T-helper 1 cell (primary cell): ENCODE measurements around the gene OPTN.
"Not testable (repeated sequence)": the region's sequence is repeated elsewhere in the genome, so short reads cannot be mapped to it uniquely, and the experiment has no call there.

Source experiments
- DNase-seq, 5 donors: peaks; one replicate each; pipeline ENCODE4 v3.0.0-alpha.2; 2012 to 2020
- total RNA-seq, 4 donors: gene quantifications; one replicate each; lab custom pipeline; 2026; lab: John Stamatoyannopoulos, UW

Gene OPTN
- 168 to 243 (median 200) reads per million in 4 donors for total RNA-seq

DNA sequence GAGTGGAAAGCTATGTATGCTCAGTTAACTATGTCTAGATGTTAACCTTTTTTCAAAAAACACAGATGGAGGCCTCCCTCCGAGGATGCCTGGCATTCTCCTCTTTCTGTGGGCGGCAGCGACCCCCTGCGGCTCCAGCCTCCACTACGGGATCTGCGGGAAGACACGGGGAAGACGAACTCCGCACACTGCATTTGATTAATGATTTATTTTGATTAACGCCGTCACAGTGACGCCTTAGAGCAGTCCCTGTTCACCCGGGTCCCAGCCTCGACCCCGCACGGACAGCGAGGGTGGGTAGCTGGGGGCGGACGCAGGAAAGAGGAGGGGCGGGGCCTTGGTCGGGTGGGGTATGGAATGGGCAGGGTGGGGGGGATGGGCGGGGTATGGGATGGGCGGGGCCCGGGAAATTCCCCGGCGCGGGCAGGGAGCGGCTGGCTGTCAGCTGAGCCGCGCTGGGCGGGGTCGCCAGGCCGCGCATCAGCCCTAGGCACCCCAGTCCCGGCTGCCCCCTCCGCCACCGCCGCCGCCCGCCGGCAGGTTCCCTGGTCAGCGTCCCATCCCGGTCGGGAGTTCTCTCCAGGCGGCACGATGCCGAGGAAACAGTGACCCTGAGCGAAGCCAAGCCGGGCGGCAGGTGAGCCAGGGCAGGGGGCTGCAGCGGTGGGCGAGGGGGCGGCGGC, at the start of gene OPTN:
Gene OPTN, plus strand, starts transcription at position 498 of the 683 bp plus-strand sequence. CDS start 8,960 bp downstream, outside the sequence.
- DNase-seq, result peak; percentile 72 to 82 (median 77)

DNA sequence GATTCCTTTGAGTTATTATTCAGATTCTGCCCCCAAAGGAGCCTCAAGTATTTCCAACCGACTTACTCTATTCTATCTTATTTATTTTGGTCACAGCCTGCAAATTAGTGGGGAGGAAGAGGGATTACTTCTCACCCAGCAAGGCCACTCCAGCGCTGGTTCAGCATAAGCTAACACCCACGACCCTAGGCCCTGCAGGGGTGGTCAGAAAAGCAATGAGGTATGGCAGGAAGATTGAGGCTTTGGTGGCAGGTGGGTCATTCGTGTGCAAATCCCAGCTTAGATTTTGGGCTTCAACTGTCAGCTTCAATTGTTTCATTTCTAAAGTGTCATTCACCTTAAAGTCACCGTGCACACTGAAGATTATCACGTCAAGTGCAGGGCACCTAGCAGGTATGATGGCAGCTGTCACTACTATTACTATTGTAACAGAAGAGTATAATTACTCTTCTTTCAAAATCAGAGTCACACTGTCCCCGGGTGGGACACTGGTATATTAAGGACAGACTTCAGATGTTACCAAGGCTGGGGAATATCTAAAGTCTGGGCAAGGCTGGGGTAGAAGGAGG, 48.8 kb upstream of the OPTN start:
- DNase-seq, result no peak

DNA sequence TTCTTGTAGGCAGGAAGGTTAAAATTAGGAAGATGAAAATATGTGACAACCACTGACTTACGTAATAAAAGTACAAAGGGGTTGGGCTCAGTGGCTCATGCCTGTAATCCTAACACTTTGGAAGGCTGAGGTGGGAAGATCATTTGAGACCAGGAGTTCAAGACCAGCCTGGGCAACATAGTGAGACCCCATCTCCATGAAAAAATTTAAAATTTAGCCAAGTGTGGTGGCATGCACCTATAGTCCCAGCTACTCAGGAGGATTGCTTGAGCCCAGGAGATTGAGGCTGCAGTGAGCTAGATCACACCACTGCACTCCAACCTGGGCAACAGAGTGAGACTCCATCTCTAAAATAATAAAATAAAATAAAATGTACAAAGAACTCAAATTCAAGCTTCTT, 46.8 kb upstream of the OPTN start:
- not testable (repeated sequence) for DNase-seq

DNA sequence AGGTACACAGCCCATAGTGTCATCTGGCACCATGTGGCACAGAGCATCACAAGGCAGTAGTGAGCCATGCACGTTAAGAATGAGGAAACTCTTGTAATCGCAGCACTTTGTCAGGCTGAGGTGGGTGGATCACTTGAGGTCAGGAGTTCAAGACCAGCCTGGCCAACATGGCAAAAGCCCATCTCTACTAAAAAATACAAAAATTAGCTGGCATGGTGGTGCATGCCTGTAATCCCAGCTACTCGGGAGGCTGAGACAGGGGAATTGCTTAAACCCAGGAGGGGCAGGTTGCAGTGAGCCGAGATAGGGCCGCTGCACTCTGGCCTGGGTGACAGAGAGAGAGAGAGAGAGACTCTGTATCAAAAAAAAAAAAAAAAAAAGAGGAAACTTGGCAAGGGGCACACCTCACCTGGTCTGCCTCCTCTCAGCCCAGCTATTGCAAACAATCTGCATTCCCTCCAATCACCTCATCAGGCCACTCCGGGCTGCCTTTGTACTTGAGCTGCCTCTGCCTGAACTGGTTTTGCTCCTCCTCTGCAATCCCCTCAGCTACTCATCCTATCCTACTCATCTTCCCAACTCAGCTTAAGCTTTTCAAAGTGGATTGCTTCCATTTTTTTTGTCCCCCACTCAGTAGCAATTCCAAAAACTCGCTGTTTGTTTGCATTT, 46.0 kb upstream of the OPTN start:
- DNase-seq, result no peak

DNA sequence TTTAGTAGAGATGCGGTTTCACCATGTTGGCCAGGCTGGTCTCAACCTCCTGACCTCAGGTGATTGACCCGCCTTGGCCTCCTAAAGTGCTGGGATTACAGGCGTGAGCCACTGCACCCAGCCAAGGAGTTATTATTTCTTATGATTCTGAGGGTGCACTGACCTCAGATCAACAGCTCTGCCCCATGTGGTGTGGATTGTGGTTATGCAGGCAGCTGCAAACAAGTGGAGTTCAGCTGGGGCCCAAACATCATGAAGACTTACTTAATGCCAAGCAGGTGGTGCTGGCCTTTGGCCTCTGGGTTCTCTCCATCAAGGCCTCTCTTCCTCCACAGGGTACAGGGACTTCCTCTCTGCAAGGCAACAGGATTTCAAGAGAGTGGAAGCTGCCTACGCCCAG, 45.1 kb upstream of the OPTN start:
- no peak for DNase-seq

DNA sequence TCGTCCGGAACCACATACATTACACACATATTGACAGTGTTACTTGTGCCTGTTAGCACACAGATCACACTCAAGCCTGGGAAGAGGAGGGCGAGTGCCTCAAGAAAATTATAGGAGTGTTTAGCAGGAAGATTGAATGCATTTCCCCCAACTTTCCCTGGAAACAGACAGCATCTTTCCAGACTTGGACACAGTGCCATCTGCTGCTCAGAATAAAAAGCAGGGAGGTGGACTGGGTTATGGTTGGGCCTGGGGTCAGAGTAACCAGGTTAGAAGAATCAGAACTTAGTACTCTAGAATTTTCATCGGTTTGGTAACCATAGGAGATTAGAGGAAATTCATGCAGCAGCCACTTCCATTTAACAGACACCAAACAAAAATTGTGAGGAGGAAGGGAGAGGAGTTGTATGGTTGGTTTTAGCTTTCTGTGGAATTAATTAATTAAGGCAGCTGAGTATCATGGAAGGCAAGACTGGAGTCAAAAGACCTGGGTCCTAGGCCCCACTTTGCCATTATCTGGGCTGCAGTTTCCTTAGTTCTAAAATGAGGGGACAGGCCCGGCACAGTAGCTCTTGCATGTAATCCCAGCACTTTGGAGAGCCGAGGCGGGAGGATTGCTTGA, 43.4 kb upstream of the OPTN start:
- DNase-seq, result no peak

DNA sequence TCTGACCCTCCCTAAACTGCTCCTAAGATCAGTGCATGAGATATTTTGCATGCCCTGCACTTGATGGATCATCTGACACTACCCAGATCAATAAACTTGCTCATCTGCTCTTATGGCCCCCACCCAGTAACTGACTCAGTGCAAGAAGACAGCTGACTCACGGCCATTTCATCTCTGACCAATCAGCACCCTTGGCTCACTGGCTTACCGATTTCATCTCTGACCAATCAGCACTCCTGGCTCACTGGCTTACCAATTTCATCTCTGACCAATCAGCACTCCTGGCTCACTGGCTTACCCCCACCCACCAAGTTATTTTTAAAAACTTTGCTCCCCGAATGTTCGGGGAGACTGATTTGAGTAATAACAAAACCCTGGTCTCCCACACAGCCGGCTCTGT, 37.2 kb upstream of the OPTN start:
- DNase-seq, result no peak

DNA sequence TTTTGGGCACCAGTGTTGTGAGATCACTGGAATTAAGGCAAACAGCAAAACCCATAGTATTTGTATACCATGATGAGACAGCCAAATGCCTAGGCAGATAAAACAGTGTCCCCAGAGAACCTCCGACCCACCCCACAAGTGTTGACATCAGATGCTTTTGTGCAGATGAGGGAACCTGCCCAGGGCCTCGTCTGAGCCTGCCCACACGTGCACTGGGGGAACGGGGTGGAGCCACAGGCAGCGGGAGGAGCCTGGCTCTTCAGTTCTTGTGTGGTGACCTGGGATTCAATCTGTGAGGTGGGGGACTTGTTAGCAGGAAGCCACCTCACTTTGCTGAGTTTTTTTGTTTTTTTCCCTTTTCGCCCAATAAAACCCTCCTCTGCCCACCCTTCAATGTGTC, 33.4 kb upstream of the OPTN start:
- DNase-seq, result no peak

DNA sequence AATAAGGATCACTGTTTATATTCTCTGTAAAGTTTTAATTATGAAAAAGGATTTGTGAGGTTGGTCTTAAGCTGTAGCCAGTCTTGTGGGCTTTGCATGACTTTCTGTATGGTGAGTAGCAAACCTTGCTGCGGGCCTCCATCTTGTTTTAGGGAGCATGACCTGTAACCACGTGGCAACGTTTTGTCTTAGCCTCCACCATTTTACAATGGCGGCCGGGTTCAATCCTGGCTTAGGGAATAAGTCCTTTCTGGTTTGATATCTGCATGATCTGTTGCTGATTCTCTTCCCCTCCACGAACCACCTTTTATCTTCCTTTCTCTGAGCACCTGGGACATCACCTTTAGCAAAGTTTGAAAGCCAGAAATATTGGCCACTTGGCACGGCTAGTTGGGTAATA, 32.5 kb upstream of the OPTN start:
- DNase-seq, result no peak

DNA sequence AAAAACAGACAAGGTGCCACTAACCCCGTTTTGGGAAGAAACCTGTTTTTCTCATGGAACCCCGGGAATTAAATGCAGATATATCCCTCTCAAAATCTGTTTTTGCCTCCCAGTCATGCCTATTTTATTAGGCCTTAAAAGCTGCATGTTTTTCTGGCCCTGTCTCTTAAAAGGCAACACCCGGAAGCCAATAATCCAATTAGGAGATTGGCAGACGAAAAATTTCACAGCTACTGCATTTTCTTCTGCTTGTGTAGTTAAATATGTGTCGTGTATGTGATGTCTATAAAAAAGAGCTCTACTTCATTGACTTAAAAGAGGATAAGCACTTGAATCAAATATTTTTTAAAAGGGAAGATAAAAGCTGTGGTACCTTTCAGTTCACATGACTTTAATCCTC, 31.9 kb upstream of the OPTN start:
- DNase-seq, result no peak

DNA sequence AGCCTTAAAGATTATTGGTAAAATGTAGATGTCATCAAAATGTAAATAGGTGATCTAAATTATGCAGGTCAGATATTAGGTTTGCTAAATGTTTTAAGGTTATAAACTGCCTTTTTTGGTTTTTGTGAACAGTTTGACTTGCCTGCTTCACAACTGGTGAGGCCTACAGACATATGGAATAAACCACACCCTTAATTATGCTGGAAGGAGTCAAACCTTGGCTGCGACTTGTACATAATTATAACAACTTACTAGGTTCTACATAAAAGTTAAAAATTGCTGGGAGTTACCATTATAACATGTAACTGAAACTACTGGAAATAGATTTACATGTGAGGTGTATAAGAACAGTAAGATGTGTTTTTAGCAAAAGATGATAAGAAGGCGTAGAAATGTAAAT, 31.5 kb upstream of the OPTN start:
- no peak for DNase-seq

DNA sequence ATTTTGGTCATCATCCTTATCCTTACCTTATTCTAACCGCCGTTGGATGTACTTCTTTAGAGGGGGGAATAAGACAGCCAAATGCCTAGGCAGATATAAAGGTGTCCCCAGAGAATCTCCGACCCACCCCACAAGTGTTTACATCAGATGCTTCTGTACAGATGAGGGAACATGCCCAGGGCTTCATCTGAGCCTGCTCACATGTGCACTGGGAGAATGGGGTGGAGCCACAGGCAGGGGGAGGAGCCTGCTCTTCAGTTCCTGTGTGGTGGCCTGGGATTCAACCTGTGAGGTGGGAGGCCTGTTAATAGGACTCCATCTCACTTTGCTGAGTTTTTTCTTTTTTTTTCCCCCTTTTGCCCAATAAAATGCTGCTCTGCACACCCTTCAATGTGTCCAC, 27.6 kb upstream of the OPTN start:
- DNase-seq, result no peak

DNA sequence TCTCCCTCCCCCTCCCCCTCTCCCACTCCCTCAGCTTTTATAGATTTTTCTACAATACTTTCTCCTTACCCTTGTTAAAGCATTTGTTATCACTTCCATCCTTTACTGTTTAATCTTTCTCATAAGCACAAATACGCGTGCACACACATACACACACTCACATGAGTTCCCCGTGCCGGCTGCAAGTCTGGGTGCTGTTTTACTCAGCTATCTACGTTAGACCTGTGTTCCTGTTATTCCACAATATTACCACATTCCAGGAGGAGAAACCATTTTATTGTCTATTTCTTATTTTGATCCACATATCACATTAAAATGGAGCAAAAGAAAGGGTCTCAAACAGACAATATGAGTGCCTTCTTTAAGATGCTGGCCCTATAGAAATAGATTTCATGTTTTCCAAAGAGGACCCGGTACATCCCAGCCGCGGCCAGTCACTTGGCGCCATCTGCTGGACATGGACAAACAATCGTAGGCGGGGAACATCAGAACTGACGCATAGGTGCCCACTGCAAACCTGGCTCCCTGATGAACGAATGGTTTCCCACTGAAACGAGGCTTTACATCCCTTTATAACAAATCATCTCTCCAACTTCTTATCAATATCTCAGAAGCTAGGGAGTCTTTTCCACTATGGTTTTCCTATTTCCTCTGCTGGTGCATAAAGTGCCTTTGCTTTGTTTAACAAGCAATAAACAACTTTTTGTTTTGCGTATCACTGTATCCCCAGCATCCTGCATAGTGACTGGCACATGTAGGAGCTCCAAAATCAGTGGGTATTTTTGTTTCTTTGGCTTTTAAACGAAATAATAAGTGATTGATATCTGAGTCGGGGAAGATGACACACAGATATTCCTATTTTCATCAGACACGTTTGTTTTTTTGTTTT, 25.2 kb upstream of the OPTN start:
- peak in 4 of 5 donors; percentile 21 to 43 (median 24) for DNase-seq

DNA sequence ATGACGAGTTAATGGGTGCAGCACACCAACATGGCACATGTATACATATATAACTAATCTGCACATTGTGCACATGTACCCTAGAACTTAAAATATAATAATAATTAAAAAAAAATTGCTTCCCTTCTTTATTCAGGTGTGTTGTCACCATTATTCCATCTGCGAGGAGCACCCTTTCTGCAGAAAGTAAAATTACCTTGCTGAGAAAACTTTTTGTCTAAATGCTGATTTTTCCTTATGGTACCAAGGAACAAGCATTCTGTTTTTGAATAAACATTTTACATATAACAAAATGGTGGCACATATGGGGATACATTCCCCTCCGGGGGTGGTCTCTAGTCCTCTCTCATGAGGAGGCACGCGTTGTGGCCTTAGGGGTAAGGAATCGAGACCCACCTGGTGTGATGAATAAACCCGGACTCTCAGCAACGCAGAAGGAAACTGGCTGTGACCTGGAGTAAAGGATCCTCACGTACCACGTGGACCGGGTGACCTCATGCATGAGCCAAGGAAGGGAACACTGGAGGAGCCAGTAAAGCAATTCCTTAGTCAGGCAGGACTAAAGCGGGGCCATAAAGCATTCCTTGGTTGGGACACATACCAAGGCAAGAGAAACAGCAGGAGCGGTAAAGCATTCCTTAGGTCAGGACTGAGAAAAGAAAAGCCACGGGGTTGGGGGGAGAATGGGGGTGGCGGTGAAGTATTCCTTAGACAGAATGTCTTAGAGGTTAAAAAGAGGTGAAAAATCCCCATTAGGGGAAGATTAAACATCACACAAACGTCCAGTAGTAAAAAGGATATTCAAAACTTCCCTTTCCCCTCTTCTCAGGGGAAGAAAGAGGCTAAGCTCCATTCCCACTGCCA, 20.8 kb upstream of the OPTN start:
- DNase-seq, result no peak

DNA sequence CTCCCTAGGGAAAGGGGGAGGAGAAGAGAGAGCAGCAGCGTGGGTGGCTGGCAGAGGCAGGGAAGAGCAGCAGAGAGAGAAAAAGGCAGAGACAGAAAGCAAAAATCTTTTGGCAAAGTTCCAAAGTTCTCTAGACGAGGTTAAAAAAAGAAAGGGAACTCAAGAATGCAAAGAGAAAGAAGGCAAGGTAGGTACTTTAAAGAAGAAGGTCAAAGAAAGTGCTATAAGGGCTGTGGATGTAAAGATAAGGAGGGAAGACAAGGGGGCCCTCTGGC, 20.2 kb upstream of the OPTN start:
- DNase-seq, result no peak

DNA sequence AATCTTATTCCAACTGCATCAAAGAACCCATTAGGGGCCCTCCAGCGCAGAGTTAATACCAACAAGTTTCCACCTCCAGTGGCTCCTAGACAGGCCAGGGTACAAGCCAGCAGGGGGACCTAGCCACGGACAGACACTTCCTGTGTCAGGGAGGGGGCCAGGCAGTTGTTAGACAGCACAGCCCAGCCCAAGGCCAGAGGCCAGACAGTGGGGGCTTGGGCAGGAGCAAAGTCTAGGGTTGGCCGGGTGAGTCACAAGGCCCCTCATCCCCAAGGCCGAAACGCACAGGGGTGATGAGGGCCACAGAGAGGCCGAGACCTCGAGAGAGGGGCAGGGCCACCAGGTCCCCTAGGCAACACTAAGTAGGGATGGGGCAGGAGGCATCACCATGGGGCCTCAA, 19.3 kb upstream of the OPTN start:
- no peak for DNase-seq

DNA sequence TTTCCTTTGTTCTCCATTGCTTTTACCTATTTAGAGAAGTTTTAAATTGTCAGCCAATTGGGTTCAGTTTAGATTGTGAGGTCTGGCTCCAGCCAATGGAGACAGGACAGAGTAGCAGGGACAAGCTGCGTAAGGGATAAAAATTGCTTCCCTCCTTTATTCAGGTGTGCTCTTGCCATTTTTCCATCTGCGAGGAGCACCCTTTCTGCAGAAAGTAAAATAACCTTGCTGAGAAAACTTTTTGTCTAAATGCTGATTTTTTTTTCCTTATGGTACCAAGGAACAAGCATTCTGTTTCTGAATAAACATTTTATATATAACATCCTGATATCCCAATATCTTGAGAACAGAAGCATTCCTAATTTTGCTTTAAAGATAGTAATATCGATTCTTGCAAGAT, 16.3 kb upstream of the OPTN start:
- DNase-seq, result not testable (repeated sequence)

DNA sequence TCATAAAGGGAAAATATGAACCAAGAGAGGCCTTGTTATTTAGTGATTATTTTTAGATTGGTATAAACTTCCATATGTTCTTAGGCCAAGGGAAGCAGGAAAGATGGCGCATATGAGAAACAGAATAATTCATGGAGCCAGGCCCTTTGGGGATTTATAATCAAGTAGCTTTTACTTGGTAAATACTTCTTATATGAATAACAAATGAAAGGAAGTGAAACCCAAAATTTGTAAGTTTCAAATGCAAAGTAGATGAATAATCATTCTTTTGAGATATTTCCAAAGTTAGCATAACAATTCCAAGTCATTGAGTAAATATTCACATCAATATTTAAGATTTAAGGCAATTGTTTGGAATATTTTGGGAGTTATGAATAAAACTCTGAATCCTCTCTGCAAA, 13.9 kb upstream of the OPTN start:
- no peak for DNase-seq

DNA sequence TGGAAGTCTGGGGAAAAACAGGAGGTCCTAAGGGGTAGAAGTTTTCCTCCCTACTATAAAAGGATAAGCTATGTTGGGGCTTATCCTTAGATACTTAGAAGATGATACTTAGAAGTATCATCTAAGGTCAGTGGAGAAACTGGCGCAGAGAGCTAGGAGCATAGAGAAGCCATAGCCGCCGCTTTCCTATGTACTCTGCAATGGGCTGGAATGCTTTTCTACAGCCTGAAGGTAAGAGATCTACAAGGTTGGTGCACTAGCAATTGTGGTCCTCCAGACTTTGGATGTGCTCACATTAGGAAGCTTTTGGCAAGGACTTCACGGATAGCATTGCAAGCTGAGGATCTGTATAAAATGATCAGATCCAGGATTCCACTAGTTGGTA, 12.4 kb upstream of the OPTN start:
- no peak for DNase-seq

DNA sequence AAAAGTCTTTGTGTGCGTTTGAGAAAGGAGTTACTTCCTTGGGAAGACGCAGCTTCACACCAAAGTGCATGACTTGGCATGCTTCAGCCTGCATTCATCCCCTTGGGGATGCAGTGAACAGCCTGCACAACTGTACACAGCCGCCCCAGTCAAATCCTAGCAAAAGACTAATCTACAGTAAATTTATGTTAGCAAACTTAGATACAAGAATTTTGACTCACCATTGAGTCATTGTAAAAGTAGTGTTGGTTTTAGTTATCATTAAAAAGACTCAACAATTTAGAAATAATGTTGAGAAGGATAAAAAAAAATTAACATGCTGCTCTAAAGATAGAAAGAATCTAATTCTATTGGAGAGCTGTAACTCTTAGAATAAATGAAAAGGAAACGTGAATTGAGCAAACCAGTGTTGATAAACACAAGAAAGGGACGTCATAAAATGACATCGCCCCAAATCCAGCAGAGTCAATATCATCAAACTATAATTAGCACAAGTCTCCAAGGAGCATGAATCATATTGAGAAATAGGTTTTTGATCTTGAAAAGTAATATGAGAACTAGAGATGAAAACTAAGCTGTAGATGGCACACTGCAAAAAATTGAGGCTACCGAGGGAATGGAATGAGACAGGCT, 11.9 kb upstream of the OPTN start:
- DNase-seq, result peak in 1 of 5 donors; percentile 28

DNA sequence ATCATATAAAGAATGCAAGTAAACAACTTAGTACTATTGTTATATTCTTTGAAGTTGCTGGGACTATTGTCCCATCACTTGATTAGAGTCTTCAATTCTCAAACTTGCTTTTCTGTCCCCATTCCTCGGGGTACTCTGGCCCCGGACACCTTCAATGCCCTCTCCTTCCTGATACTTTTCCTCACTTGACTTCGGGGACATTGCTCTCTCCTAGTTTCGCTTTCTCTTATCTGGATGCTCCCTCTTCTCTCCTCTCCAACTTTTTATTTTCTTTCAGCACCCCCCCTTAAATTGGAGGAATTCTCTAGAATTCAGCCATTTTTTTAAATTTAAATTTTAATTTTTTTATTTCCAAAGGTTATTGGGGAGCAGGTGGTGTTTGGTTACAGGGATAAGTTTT, 10.6 kb upstream of the OPTN start:
- DNase-seq, result no peak

DNA sequence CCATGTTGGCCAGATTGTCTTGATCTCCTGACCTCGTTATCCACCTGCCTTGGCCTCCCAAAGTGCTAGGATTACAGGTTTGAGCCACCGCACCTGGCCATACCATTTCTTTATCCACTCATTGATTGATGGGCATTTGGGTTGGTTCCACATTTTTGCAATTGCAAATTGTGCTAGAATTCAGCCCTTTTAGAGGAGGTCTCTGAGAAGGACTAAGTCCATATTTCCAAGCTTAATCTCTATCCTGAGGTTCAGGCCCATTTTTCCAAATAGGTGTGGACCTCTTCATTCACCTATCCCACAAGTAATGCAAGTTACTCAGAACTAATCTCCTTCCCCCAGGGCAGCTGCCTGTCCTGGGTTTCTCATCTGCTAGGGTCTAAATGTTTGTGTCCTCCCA, 9.7 kb upstream of the OPTN start:
- DNase-seq, result no peak
